ENCODE results near the gene SMOC2. TPM values are rescaled to one million over a fixed set of nuclear protein-coding genes. Genes with fewer than 3 reads are reported as not detected.

SMOC2 gene
- total and polyA plus RNA-seq, 2 of the 13 experiments (the other 11 are each of a cell fraction or from before 2014, with no cell fraction given): not detected

- BruUV-seq (replicated peaks): no TSS peak
- CTCF ChIA-PET (ENCODE audit: low intra/inter-chr PET ratio, low total read pairs): no interaction called here
- Histone ChIP-seq H3K79me2 (ENCODE audit: insufficient read depth, low read length) (no peaks in the 10 kb centered on the region), H3K4me1 (ENCODE audit: insufficient read depth, low read length) (no peaks in the 10 kb centered on the region), H3K27ac (ENCODE audit: extremely low read length, insufficient read depth, low read length) (no peak overlapping the region), H3K4me2 (ENCODE audit: low read depth, low read length) (no peak overlapping the region), H4K20me1 (ENCODE audit: insufficient read depth, low read length) (no peaks in the 10 kb centered on the region), H3K4me3 (replicated peaks in 1 of 3; ENCODE audit: insufficient read depth in 1 of 3, low read depth in 2 of 3, low read length in 3 of 3) (no peak overlapping the region), H3K9me3 (ENCODE audit: low read length) (no peaks in the 10 kb centered on the region), H3K9ac (ENCODE audit: insufficient read depth, low read depth, low read length) (no peak overlapping the region), H3K36me3 (replicated peaks in 1 of 2; ENCODE audit: control insufficient read depth in 1 of 2, insufficient read depth in 2 of 2, low read length in 2 of 2) (no peaks in the 10 kb centered on the region), H2AFZ (ENCODE audit: low read length) (no peak overlapping the region), H3K27me3 (ENCODE audit: control insufficient read depth in 1 of 2, insufficient read depth in 2 of 2, low read length in 2 of 2) (peaks cover 11 to 77% of the 10 kb centered on the region in 2 experiments; a peak in 4 of 5 replicates)
- intact Hi-C loops (cut with micrococcal nuclease; ENCODE audit: unreplicated experiment) (no loop called here), in situ Hi-C loops (cut with HindIII; ENCODE audit: extremely low pct_ligation_motif_present, low pct_unique_long_range_greater_than_20kb) (no loop called here)
- 15% methylated on average over 4 of the region's 4 CpGs for WGBS (ENCODE audit: low lambda C conversion rate)
- ATAC-seq: no peak
- DNase-seq (ENCODE audit: low spot score): no peak
- no peak for FAIRE-seq
- POLR2A ChIA-PET: no interaction called here
- TF ChIP-seq AKNA (CRISPR knock-in tag; IDR thresholded peaks at IDR 0.05; ENCODE audit: borderline replicate concordance) (no peak), ZNF253 (CRISPR knock-in tag; IDR thresholded peaks at IDR 0.05; ENCODE audit: borderline replicate concordance) (no peak), ZNF691 (CRISPR knock-in tag; IDR thresholded peaks at IDR 0.05; ENCODE audit: borderline replicate concordance, low read depth) (no peak), SKI (IDR thresholded peaks at IDR 0.05; ENCODE audit: partially characterized antibody) (no peak), BCLAF1 (IDR thresholded peaks at IDR 0.05) (no peak), HNF1A (IDR thresholded peaks at IDR 0.05; ENCODE audit: low read depth) (no peak), HNF1A (CRISPR knock-in tag; IDR thresholded peaks at IDR 0.05; ENCODE audit: borderline replicate concordance) (no peak), ATRX (CRISPR knock-in tag; IDR thresholded peaks at IDR 0.05; ENCODE audit: borderline replicate concordance) (no peak), ZNF589 (CRISPR knock-in tag; conservative IDR thresholded peaks at IDR 0.05) (no peak), PTBP1 (IDR thresholded peaks at IDR 0.05; ENCODE audit: low read depth, low read length, poor library complexity, severe bottlenecking) (no peak), THYN1 (CRISPR knock-in tag; IDR thresholded peaks at IDR 0.05; ENCODE audit: borderline replicate concordance, low read depth) (no peak), PHB2 (IDR thresholded peaks at IDR 0.05; ENCODE audit: partially characterized antibody) (no peak)
These were observed 23.6 kb downstream of the SMOC2 start for GRCh38 chr6:168464546-168464945.

Measured in HepG2 (cell line).